Stimulated activated CD8-positive, alpha-beta memory T cell treated with anti-CD3 and anti-CD28 coated beads, Interleukin-4, amount 100 ng/mL, for 4 hours (primary cell): Measurements from ENCODE around the gene PKMYT1.

Experiments
- DNase-seq, 2 donors: peaks; one replicate each; pipeline ENCODE4 v3.0.0-alpha.2; 2020; ENCODE audit warnings: low read depth in 2 of 2, low spot score in 1 of 2

Gene PKMYT1

DNA sequence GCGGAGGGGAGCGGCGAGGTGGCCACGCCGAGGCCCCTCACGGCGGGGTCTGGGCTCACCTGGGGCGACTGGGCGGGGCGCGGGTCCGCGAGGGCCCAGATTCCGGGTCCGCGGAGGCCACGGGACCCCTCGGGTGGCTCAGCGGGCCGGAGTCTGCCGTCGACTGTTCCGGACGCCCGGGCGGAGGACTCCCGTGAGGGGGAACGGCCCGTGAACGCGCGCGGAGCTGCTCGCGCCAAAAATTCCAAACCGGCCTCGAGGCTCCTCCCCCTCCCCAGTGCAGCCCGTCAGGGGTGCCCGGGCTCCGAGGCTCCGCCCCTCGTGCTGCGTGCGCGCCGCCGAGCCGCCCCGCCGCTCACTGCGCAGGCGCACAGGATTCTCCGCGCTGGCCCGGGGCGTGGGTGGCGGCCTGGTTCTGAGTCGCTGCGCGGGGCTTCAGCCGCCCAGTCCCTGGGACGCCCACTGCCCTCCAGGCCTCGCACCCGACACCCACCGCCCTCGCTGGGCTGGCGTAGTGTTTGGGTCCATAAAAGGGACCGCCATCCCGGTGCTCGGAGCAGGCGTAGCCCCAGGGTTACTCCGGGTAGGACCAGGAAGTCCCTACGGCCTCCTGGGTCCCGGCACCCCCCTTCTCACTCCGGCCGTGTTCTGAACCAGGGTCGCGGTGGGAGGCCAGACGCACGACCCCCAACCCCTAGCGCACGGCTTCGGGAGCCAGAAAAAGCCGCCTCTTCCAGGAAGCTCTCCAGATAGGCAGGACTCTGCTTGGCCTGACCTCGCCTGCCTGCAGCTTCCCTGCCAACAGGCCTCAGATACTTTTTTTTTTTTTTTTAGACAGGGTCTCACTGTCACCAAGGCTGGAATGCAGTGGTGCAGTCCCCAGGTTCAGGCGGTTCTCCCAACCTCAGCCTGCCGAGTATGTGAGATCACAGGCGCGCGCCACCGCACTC, at the start of gene PKMYT1:
Gene PKMYT1 (minus strand): TSS at position 220 of the 950 bp plus-strand sequence. CDS start 789 bp downstream, outside the sequence.
- peak; percentile 85 to 86 for DNase-seq

GRCh38 chr16:3029491-3030221, 49.4 kb upstream of the PKMYT1 start:
- no peak for DNase-seq

DNA sequence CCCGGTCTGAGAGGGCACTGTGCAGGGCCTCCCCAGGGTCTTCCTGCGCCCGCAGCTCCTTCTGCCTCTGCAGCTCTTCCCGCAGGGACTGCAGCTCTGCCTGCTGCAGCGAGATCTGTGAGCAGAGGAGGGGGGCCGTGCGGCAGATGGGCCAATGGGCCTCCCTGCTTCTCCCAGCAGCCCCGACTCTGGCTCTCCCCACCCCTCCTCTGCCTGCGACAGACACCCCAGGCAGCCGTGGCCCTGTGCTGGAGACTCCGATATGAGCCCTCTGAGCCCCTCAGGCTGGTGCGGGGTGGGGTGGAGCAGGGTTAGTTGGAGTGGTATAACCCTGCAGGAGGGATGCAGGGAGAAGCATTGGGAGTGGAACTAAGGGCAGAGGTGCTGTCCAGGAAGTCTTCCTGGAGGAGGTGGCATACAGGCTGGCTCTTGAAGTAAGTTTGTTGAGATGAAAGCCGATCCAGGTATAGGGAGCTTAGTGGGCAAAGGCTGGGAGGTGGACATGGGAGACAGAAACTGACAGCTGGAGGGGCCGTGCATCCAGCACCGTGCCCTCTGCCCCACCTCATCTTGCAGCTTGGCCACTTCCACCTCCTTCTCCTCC, 48.6 kb upstream of the PKMYT1 start:
- DNase-seq, result no peak

DNA sequence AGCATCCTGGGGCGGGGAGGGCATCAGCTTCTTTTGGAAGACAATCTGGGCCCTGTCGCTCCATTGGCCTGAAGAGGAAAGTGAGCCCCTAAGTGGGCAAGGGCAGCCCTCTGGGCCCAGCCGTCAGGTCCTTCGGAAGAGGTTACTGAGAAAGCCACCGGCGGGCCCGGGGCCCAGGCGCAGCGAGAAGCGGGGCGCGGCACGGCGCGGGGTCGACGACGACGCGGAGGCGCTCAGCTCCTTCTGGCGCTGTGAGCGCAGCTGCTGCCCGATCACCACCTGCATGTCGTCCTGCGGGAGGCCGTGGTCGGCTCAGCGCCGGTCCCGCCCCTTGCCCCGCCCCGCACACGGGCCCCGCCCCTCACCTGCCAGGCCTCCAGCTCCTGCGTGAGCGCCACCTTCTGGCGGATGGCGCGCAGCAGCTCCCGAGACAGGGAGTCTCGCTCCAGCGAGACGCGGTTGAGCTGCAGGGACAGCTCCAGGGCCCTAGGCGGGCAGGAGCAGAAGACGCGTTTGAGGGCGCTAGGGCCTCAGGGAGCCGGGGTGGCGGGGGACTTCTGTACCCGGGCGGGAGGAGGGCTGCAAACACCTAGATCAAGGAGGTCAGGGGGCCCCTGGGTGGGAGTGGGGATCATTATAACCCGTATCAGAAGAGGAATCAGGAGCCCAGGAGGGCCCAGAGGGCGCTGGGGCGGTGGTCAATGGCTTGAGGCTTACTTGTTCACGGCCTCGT, 47.9 kb upstream of the PKMYT1 start:
- DNase-seq, result peak; percentile 68 to 74

DNA sequence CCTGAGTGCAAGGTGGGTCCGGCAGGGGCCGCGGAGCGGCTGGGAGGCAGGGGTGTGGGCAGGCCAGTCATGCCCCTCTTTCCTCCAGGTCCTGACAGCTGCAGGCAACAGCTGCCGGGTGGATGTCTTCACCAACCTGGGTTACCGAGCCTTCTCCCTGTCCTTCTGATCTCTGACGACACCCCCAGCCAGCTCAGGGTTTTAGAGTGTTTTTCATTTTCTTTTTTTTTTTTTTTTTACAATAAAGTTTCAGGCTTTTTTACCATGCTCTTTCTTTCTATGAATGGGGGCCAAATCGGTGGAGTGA, 47.2 kb upstream of the PKMYT1 start:
- DNase-seq, result no peak

GRCh38 chr16:3026609-3027488, 46.6 kb upstream of the PKMYT1 start:
- DNase-seq, result no peak

DNA sequence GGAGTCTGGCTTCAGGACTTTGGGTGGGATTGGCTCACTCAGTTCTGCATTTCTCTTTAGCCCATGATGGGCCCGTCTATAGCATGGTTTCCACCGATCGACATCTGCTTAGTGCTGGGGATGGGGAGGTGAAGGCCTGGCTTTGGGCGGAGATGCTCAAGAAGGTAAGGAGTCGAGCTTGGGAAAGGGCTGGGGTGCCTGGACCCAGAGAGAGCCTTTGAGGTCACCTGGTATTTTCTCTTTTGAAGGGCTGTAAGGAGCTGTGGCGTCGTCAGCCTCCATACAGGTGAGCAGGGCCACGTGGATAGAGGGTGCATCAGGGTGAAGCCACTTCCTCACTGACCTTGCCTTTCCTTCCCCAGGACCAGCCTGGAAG, 45.7 kb upstream of the PKMYT1 start:
- DNase-seq, result no peak

DNA sequence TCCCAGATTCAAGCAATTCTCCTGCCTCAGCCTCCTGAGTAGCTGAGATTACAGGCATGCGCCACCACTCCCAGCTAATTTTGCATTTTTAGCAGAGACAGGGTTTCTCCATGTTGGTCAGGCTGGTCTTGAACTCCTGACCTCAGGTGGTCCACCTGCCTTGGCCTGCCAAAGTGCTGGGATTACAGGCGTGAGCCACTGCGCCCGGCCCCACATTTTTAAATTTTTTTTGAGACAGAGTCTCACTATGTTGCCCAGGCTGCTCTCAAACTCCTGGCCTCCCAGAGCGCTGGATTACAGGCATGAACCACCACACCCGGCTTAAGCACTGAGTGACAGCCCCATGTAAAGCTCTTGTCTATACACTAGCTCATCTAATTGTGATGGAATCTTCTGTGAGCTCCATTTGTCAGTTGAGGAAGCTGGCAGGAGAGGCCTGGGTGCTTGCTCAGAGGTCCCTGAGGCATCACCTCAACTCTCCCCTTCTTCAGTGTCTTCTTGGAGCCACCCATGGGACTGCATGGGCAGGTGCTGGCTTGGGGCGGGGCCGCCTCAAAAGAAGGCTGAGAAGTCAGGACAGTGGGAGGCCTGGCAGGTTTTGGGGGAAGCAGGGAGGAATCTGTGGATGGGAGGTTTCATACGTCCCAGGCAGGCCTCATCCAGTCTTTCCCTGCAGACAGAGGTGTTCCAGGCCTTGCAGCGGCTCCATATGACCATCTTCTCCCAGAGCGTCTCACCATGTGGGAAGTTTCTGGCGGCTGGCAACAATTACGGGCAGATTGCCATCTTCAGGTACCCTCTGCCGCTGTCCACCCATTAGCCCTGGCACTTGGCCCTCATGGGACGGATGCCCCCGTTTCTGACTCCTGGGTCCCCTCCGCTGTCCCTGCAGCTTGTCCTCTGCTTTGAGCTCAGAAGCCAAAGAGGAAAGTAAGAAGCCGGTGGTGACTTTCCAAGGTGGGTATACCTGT, 45.1 kb upstream of the PKMYT1 start:
- no peak for DNase-seq

DNA sequence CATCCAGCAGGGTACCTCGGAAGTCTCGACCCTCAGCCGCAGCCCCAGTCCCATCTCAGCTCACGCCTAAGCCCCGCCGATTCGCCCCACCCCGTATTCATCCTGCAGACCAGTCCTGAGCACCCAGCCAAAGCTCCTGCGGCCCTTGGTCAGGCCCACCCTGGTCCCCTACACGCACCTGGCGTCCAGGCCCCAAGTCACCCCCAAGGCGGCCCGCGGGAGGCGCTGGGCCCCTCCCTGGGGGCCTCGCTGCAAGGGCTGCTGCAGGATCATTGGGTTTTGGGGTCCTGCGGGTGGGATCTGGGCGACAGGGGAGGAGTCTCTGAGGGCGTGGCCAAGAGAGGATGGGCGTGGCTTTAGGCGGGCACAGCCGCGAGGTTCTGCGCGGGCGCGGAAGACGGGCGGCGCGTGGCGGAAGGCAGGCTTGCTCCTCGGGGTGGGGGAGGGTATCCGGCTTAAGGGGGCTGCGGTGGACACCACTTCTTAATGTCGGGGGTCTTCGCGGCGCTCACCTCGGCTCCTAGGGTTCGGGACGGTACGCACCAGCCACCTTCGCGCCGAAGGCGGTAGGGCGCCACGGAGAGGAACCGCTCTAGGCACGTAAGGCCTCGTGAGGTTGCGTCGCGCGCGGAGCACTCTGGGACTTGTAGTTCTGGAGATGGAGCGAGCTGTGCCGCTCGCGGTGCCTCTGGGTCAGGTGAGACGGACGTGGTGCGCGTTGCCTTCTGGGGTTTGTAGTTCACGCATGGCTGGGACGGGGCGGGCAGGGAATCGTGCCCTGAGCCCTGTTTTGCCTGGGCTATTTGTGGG, 43.6 kb upstream of the PKMYT1 start, which contains the start of the genes HCFC1R1 and THOC6:
Gene HCFC1R1 (minus strand): TSS at position 274 of the 810 bp plus-strand sequence. CDS start 1 bp downstream, at position 273.
Gene THOC6 (plus strand): TSS at position 367 of the 810 bp plus-strand sequence. CDS start 292 bp downstream, at position 659.
- peak; percentile 89 to 90 for DNase-seq

- no peak for DNase-seq
Observed at GRCh38 chr16:3023415-3023668, 43.1 kb upstream of the PKMYT1 start.

GRCh38 chr16:3022684-3023414, 42.6 kb upstream of the PKMYT1 start:
- DNase-seq, result no peak

DNA sequence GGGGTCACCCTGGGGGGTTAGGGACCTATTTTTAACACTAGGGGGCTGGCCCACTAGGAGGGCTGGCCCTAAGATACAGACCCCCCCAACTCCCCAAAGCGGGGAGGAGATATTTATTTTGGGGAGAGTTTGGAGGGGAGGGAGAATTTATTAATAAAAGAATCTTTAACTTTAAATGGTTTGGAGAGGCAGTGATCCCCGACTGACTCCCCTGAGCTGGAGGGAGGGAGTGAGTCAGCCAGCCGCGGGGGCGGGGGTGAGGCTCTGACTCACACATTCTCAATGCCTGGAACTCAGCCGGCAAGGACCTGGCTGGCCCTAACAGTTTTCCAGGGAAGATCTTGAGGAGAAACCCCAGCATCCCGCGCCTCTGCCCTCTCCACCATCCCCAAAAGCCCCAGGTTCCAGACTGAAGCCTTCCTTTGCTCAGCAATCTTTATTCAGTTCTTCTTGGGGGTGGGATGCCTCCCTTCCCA, 42.0 kb upstream of the PKMYT1 start:
- peak; percentile 87 for DNase-seq

- peak; percentile 65 to 82 for DNase-seq
Observed at GRCh38 chr16:3021449-3022207, 41.4 kb upstream of the PKMYT1 start.

- DNase-seq, result peak in 1 of 2 donors; percentile 68
Observed at GRCh38 chr16:3020604-3021448, 40.6 kb upstream of the PKMYT1 start.

- peak in 1 of 2 donors; percentile 54 for DNase-seq
Observed at GRCh38 chr16:3020247-3020603, 40.0 kb upstream of the PKMYT1 start, which contains the start of gene TNFRSF12A. Gene TNFRSF12A, plus strand, starts transcription at chr16:3020368. Its CDS starts 30 bp downstream, at chr16:3020398.
